Pancreas (tissue), 10 donors: ENCODE results near the gene DCBLD1. TPM values are rescaled to one million over a fixed set of nuclear protein-coding genes. Genes with fewer than 3 reads are reported as not detected.

Experiments
- ATAC-seq, 4 donors: fragments of 200-7000 bp; cut with Tn5 transposase; one replicate each; pipeline versions ENCODE4 v1.8.0 to v1.9.1; 2020; ENCODE audit warnings: mild to moderate bottlenecking in 4 of 4, moderate library complexity in 4 of 4
- DNase-seq, 6 donors: peaks; one replicate each; pipeline ENCODE4 v3.0.0-alpha.2; 2020
- FAIRE-seq: peaks from 2 replicates; lab custom pipeline; 2012; peaks lifted over from hg19 to GRCh38; lab: Jason Lieb, UNC
- H3K27ac ChIP-seq, 4 donors: fragments of 200-600 bp; sonication (generic); 1 replicate in 3 of 4; 2 replicates in 1 of 4; pipeline versions ENCODE4 v1.5.0 to v1.8.0; 2020
- H3K27me3 ChIP-seq, 4 donors: fragments of 200-600 bp; one replicate each; pipeline ENCODE4 v1.8.0; 2021
- H3K36me3 ChIP-seq, 3 donors: fragments of 200-600 bp; sonication (generic) in 1 of 3; one replicate each; pipeline versions ENCODE4 v1.5.0 to v1.8.0; 2020 to 2021
- H3K4me1 ChIP-seq, 3 donors: fragments of 200-600 bp; one replicate each; pipeline ENCODE4 v1.8.0; 2021
- H3K4me3 ChIP-seq, 4 donors: fragments of 200-600 bp; sonication (generic) in 2 of 4; one replicate each; pipeline versions ENCODE4 v1.5.0 to v1.8.0; 2020 to 2021
- H3K9me3 ChIP-seq, 4 donors: fragments of 200-600 bp; one replicate each; pipeline ENCODE4 v1.8.0; 2021
- WGBS, 2 donors: extraction: QIAGEN DNeasy Blood & Tissue Kit; methylation state at CpG; one replicate each; pipeline ENCODE4 v1.1.7; 2013; 5-methylcytosine and 5-hydroxymethylcytosine counted together
- intact Hi-C, 3 donors: fragments of 100-400 bp; cut with DNase I; formaldehyde crosslinking; loops; one replicate each; pipeline versions ENCODE4 v1.11.1 to v1.14.2; 2022
- polyA plus RNA-seq, 2 donors: library from polyadenylated mRNA; stranded (reverse); fragments of 200-250 nt; gene quantifications; one replicate each; pipeline ENCODE4 v1.2.3, GENCODE V29; 2013
- total RNA-seq, 6 donors: library from RNA; stranded (reverse); fragmentation: NEBNext Ultra II Directional in 4 of 6; extraction: Animal tissue kit (Norgen Biotek cat#: 25700) in 4 of 6; gene quantifications; one replicate each; pipeline versions ENCODE4 v1.2.1 to v1.2.4, GENCODE V29; 2021 to 2023
- TF ChIP-seq, protein P1 (sequence below), 4 donors: fragments of 200-600 bp; sonication (generic) in 3 of 4; IDR thresholded peaks; one replicate each; pipeline versions ENCODE4 v1.5.0 to v1.8.0; 2021; ENCODE audit warnings: antibody characterized with exemption in 4 of 4
- donor health status: healthy with polysubstance abuse.
- donor health status: DM: no; HTN: no; CAD: no; lungs with moderate emphysema.
- donor health status: DM: no; HTN: no; CAD: no.
- donor health status: control.
- donor health status: control.
- donor health status: Bipolar disorder and iron deficiency.
- donor health status: DM: yes; HTN: yes; CAD: no.
- donor health status: DM: no; HTN: no; CAD: no.
- donor health status: DM: no; HTN: no; CAD: no.
- donor health status: DM: yes; HTN: yes; CAD: no.

Gene DCBLD1
- total and polyA plus RNA-seq, 8 donors: 4.8 to 12.8 (median 6.4) TPM

DNA sequence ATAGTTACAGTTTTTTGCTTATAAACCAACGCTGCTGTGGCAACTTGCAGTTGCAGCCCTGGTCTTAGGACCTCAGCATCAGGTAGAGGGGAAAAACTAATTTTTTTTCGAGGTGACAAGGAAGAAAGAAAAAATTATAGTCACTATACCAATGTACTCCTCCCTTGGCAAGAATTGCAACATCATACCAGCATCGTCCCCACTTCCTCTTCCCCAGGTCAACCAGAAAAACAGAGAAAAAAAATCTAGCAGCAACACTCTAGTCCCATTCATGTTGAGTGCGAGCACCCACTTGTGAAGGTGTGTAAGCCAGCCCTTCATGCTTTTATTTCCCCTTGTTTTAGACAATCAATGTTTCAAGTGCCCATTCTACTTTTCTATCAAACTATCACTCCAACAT, 13.1 kb upstream of the DCBLD1 start:
- no peaks in the 10 kb centered on the region for H3K36me3 ChIP-seq
- ATAC-seq (no peak), DNase-seq (no peak), FAIRE-seq (no peak)
- H3K4me3 ChIP-seq: no peak overlapping the region
- H3K4me1 ChIP-seq: no peaks in the 10 kb centered on the region
- H3K27me3 ChIP-seq: no peaks in the 10 kb centered on the region
- no peak overlapping the region for H3K27ac ChIP-seq
- TF ChIP-seq, protein P1, sequence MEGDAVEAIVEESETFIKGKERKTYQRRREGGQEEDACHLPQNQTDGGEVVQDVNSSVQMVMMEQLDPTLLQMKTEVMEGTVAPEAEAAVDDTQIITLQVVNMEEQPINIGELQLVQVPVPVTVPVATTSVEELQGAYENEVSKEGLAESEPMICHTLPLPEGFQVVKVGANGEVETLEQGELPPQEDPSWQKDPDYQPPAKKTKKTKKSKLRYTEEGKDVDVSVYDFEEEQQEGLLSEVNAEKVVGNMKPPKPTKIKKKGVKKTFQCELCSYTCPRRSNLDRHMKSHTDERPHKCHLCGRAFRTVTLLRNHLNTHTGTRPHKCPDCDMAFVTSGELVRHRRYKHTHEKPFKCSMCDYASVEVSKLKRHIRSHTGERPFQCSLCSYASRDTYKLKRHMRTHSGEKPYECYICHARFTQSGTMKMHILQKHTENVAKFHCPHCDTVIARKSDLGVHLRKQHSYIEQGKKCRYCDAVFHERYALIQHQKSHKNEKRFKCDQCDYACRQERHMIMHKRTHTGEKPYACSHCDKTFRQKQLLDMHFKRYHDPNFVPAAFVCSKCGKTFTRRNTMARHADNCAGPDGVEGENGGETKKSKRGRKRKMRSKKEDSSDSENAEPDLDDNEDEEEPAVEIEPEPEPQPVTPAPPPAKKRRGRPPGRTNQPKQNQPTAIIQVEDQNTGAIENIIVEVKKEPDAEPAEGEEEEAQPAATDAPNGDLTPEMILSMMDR (IDR thresholded peaks at IDR 0.05): no peak
- H3K9me3 ChIP-seq: no peaks in the 10 kb centered on the region
- 58 to 61% methylated on average over 4 of the region's 4 CpGs for WGBS, 2 donors
- intact Hi-C loops: no loop called here

DNA sequence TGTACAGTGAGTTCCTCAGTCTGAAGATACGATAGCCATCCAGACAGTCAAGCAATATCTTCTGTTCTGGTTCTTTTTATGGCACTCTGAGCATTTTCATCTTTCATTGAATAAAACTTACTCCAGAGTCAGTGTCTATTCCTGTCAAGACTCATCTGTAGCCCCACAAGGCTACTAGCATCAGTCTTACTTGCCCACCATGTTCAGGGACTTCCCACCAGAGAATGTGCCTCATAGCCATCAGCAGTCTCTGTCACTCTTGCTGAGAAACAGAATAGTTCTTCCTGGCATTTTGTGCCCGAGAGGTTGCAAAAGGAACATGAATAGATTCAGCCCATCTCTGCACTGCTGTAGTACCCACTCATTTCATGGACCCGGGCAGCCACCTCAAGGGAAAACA, 12.7 kb upstream of the DCBLD1 start:
- Histone ChIP-seq H3K27me3 (no peaks in the 10 kb centered on the region), H3K4me3 (no peak overlapping the region), H3K4me1 (no peaks in the 10 kb centered on the region), H3K9me3 (no peaks in the 10 kb centered on the region), H3K36me3 (no peaks in the 10 kb centered on the region), H3K27ac (no peak overlapping the region)
- WGBS, 2 donors: 72 to 88% methylated on average over 3 of the region's 3 CpGs
- DNase-seq (no peak), FAIRE-seq (no peak), ATAC-seq (no peak)
- intact Hi-C loops: no loop called here
- TF ChIP-seq, protein P1 (IDR thresholded peaks at IDR 0.05): no peak

DNA sequence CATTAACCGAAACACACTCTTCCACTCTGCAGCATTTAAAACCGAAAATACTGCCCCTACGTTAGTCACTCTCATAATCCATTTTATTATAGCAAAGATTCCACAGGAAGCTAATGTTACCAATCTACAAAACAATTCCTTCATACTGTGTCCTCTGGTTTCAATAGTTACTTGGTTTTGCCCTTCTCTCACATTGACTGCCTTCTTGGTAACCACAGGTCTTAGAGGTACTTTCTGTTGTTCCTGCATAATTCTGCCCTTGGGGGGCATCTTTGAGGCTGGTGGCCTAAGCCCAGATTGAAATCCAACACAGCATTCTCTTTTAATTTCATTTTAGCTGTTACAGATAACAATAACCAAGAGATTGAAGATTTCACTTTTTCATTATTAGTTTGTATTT, 9.8 kb upstream of the DCBLD1 start:
- no peak overlapping the region for H3K27ac ChIP-seq
- H3K27me3 ChIP-seq: no peaks in the 10 kb centered on the region
- intact Hi-C loops: no loop called here
- TF ChIP-seq, protein P1 (IDR thresholded peaks at IDR 0.05): no peak
- H3K4me3 ChIP-seq: no peak overlapping the region
- ATAC-seq: no peak
- DNase-seq: no peak
- no peaks in the 10 kb centered on the region for H3K36me3 ChIP-seq
- no peaks in the 10 kb centered on the region for H3K4me1 ChIP-seq
- H3K9me3 ChIP-seq: no peaks in the 10 kb centered on the region
- 80 to 93% methylated on average over 3 of the region's 3 CpGs for WGBS, 2 donors
- FAIRE-seq: no peak

DNA sequence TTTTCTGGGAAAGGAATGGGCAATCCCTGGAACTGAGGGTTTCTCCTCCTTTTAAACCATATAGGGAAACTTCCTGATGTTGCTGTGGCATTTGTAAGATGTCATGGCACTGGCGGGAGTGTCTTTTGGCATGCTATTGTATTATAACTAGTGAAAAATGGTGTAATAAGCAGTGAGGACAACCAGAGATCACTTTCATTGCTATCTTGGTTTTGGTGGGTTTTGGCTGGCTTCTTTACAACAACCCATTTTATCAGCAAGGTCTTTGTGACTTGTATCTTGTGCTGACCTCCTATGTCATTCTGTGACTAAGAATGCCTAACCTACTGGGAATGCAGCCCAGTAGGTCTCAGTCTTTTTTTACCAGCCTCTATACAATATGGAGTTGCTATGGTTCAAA, 9.1 kb upstream of the DCBLD1 start:
- FAIRE-seq: no peak
- Histone ChIP-seq H3K4me1 (no peaks in the 10 kb centered on the region), H3K27ac (no peak overlapping the region), H3K4me3 (no peak overlapping the region), H3K27me3 (no peaks in the 10 kb centered on the region), H3K36me3 (no peaks in the 10 kb centered on the region), H3K9me3 (no peaks in the 10 kb centered on the region)
- DNase-seq: no peak
- ATAC-seq: no peak
- 85 to 96% methylated on average over 1 of the region's 1 CpG for WGBS, 2 donors
- TF ChIP-seq, protein P1 (IDR thresholded peaks at IDR 0.05): no peak
- intact Hi-C loops: no loop called here

DNA sequence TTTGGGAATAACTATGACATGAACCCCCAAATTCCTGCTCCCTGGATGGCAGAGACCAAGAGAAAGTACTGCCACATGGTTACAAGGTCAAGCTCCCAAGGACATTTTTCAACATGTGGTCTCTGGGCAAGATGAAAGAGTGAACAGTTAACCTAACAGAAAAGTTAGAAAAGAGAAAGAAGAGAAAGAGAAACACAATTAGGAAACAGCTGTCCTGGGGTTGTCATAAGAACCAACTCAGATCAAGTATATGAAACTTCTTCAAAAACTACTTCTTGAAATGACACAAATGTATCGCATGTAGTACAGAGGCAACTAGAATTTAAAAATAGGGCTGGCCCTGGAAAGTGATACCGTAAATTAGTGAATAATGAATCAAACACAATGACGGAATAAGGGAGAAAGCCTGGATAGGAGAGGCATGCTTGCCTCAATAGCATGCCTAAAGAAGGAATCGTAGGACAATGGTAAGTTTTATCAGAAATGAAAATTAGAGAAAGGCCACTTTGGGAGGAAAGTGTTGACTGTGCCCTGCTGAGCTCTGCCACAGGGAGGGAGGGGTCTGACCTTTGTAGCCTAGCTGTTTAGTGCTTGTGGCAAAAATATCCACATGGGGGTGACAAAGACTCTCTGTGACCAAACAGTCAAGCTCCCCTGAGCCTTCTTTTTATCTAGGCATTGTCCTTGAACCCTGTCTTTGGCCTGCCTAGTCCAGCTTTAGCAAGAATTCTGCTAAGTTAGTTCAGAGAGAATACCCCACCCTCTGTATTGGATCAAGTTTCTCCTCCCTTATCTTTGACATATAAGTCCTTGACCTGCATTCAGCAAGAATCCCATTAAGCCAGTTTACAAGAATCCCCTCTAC, 4.3 kb upstream of the DCBLD1 start:
- no peaks in the 10 kb centered on the region for H3K4me1 ChIP-seq
- FAIRE-seq: no peak
- intact Hi-C loops: no loop called here
- DNase-seq: no peak
- TF ChIP-seq, protein P1 (IDR thresholded peaks at IDR 0.05): no peak
- no peak overlapping the region for H3K4me3 ChIP-seq
- WGBS, 2 donors: 84 to 94% methylated on average over 4 of the region's 4 CpGs
- no peaks in the 10 kb centered on the region for H3K9me3 ChIP-seq
- no peaks in the 10 kb centered on the region for H3K36me3 ChIP-seq
- H3K27me3 ChIP-seq: no peaks in the 10 kb centered on the region
- H3K27ac ChIP-seq: no peak overlapping the region
- ATAC-seq: no peak
